GM12878 (cell line): ENCODE results near the gene RTN4R. TPM values are rescaled to one million over a fixed set of nuclear protein-coding genes. Genes with fewer than 3 reads are reported as not detected.

Experiments used
- ATAC-seq: fragments of 200-7000 bp; cut with Tn5 transposase; 3 replicates; pipeline ENCODE4 v1.9.1; 2020; ENCODE audit warnings: mild to moderate bottlenecking, moderate library complexity
- BruUV-seq: library from RNA; stranded (reverse); fragments of 400-500 nt; replicated peaks from 2 replicates; lab custom pipeline; 2021; lab: Mats Ljungman, UMichigan
- CTCF ChIA-PET: fragments of 300-600 bp; sonication (Branson Sonifier 250); formaldehyde crosslinking; extraction: SDS; loops from one replicate; lab custom pipeline; 2021; ENCODE audit warnings: inconsistent platforms; lab: Yijun Ruan, JAX
- POLR2A ChIA-PET: fragments of 350-600 bp; formaldehyde crosslinking; extraction: SDS; loops from one replicate; lab custom pipeline; 2021; ENCODE audit warnings: inconsistent platforms; lab: Charles Lee
- RAD21 ChIA-PET: fragments of 300-600 bp; sonication (Branson Sonifier 250); formaldehyde crosslinking; loops from one replicate; lab custom pipeline; 2023; ENCODE audit warnings: antibody characterized with exemption; ENCODE audit not compliant: unreplicated experiment; lab: Charles Lee
- SMC1A ChIA-PET: fragments of 300-600 bp; sonication (Branson Sonifier 250); formaldehyde crosslinking; loops from one replicate; lab custom pipeline; 2023; ENCODE audit not compliant: unreplicated experiment, uncharacterized antibody; lab: Charles Lee
- DNase-seq: peaks from one replicate; pipeline ENCODE4 v3.0.0-alpha.2; 2011; ENCODE audit warnings: low read depth, low spot score
- FAIRE-seq: peaks from 3 replicates; lab custom pipeline; 2011; peaks lifted over from hg19 to GRCh38; lab: Jason Lieb, UNC
- H2AFZ ChIP-seq: 2 replicates; pipeline ENCODE4 v1.6.0; 2011; ENCODE audit warnings: low read depth, low read length, control low read depth; ENCODE audit not compliant: control insufficient read depth
- H3K27ac ChIP-seq: 2 replicates; pipeline ENCODE4 v1.5.1; 2011; ENCODE audit warnings: control low read depth; ENCODE audit not compliant: control insufficient read depth, insufficient read depth
- H3K27me3 ChIP-seq, 2 experiments: replicated peaks in 1 of 2; 2 replicates each; pipeline versions ENCODE4 v1.6.0 to v1.6.1; 2011; ENCODE audit warnings: low read length in 1 of 2; ENCODE audit not compliant: control insufficient read depth in 2 of 2, insufficient read depth in 2 of 2
- H3K36me3 ChIP-seq, 2 experiments: 2 replicates each; pipeline ENCODE4 v1.5.1; 2011; ENCODE audit warnings: low read length in 1 of 2; ENCODE audit not compliant: control insufficient read depth in 2 of 2, insufficient read depth in 2 of 2
- H3K4me1 ChIP-seq: 2 replicates; pipeline ENCODE4 v1.6.1; 2011; ENCODE audit warnings: mild to moderate bottlenecking, low read length, moderate library complexity, mixed read lengths; ENCODE audit not compliant: control insufficient read depth, insufficient read depth
- H3K4me2 ChIP-seq: 2 replicates; pipeline ENCODE4 v1.6.0; 2011; ENCODE audit warnings: control low read depth; ENCODE audit not compliant: control insufficient read depth, insufficient read depth
- H3K4me3 ChIP-seq: fragments of 200-600 bp; sonication (generic); 2 replicates; pipeline ENCODE4 v1.5.1; 2016
- H3K79me2 ChIP-seq: 2 replicates; pipeline ENCODE4 v1.6.0; 2011; ENCODE audit warnings: low read length; ENCODE audit not compliant: control insufficient read depth, insufficient read depth
- H3K9ac ChIP-seq: 2 replicates; pipeline ENCODE4 v1.8.0; 2011; ENCODE audit warnings: low read length, control low read depth, mixed read lengths; ENCODE audit not compliant: control insufficient read depth, insufficient read depth
- H3K9me3 ChIP-seq: replicated peaks from 3 replicates; pipeline ENCODE4 v1.5.1; 2011; ENCODE audit warnings: mild to moderate bottlenecking, low read length; ENCODE audit not compliant: control insufficient read depth, insufficient read depth
- H4K20me1 ChIP-seq: 2 replicates; pipeline ENCODE4 v1.6.0; 2011; ENCODE audit not compliant: control insufficient read depth, insufficient read depth
- ATF7 ChIP-seq: fragments of 450-650 bp; IDR thresholded peaks from 2 replicates; pipeline ENCODE4 v1.6.1; 2016; ENCODE audit warnings: low read depth, mild to moderate bottlenecking
- CHD1 ChIP-seq: IDR thresholded peaks from 2 replicates; pipeline ENCODE4 v1.6.1; 2012; ENCODE audit warnings: low read depth, low read length, improper control_type of control experiment
- EED ChIP-seq: sonication (generic); IDR thresholded peaks from 2 replicates; pipeline ENCODE4 v1.6.1; 2016; ENCODE audit warnings: antibody characterized with exemption, low read depth
- FOS ChIP-seq: IDR thresholded peaks from 3 replicates; pipeline ENCODE4 v1.6.1; 2011; ENCODE audit warnings: borderline replicate concordance; ENCODE audit not compliant: insufficient read length; ENCODE audit errors: extremely low read depth
- FOXM1 ChIP-seq: IDR thresholded peaks from 2 replicates; pipeline ENCODE4 v1.6.1; 2012; ENCODE audit warnings: low read depth, mild to moderate bottlenecking, inconsistent platforms, low read length, moderate library complexity
- LARP7 ChIP-seq: fragments of 450-650 bp; IDR thresholded peaks from 2 replicates; pipeline ENCODE4 v1.6.1; 2017; ENCODE audit warnings: mild to moderate bottlenecking
- NFIC ChIP-seq: IDR thresholded peaks from 2 replicates; pipeline ENCODE4 v1.6.1; 2012; ENCODE audit warnings: low read depth, mild to moderate bottlenecking, inconsistent platforms, low read length, moderate library complexity
- NFXL1 ChIP-seq: fragments of 450-650 bp; IDR thresholded peaks from 2 replicates; pipeline ENCODE4 v1.6.1; 2017; ENCODE audit warnings: antibody characterized with exemption, mild to moderate bottlenecking, borderline replicate concordance
- NR2F1 ChIP-seq: fragments of 450-650 bp; conservative IDR thresholded peaks from 2 replicates; pipeline ENCODE4 v1.6.1; 2017; ENCODE audit warnings: mild to moderate bottlenecking
- RAD21 ChIP-seq: IDR thresholded peaks from 2 replicates; pipeline ENCODE4 v1.6.1; 2011; ENCODE audit warnings: mild to moderate bottlenecking, low read depth, low read length, moderate library complexity; ENCODE audit not compliant: insufficient read depth
- SMARCA5 ChIP-seq: fragments of 450-650 bp; IDR thresholded peaks from 2 replicates; pipeline ENCODE4 v1.6.1; 2017; ENCODE audit warnings: mild to moderate bottlenecking
- WRNIP1 ChIP-seq: IDR thresholded peaks from 2 replicates; pipeline ENCODE4 v1.6.1; 2011; ENCODE audit warnings: low read depth, low read length, improper control_type of control experiment, borderline replicate concordance
- YY1 ChIP-seq: IDR thresholded peaks from 2 replicates; pipeline ENCODE4 v1.6.1; 2011; ENCODE audit warnings: low read depth, mild to moderate bottlenecking, low read length
- ZNF24 ChIP-seq: fragments of 450-650 bp; IDR thresholded peaks from 2 replicates; pipeline ENCODE4 v1.6.1; 2017; ENCODE audit warnings: antibody characterized with exemption, mild to moderate bottlenecking
- ZNF384 ChIP-seq: IDR thresholded peaks from 2 replicates; pipeline ENCODE4 v1.6.1; 2012; ENCODE audit warnings: low read depth, mild to moderate bottlenecking, low read length, improper control_type of control experiment, borderline replicate concordance
- WGBS: methylation state at CpG from one replicate; pipeline ENCODE4 v1.1.6; 2016; ENCODE audit warnings: low lambda C conversion rate; ENCODE audit not compliant: insufficient replicate concordance, insufficient coverage; ENCODE audit errors: missing lambda C conversion rate; 5-methylcytosine and 5-hydroxymethylcytosine counted together
- in situ Hi-C: fragments of 300-500 bp; cut with MboI; formaldehyde crosslinking; loops from 9 replicates; pipeline ENCODE4 v1.14.3; 2018; ENCODE audit warnings: mixed read lengths
- intact Hi-C: fragments of 100-400 bp; cut with micrococcal nuclease; formaldehyde crosslinking; loops from one replicate; pipeline ENCODE4 v1.14.2; 2022; ENCODE audit not compliant: unreplicated experiment
- polyA plus RNA-seq, 11 experiments: library from polyadenylated mRNA; depleted of rRNA in 4 of 11; unstranded in 6 of 11; stranded (reverse) in 5 of 11; fragments of >200 nt; fragmentation: Nextera tagmentation in 4 of 11; fragmentation: Illumina TruSeq in 1 of 11; extraction: Ambion mirVana in 4 of 11; extraction: Trizol in 1 of 11; gene quantifications; 1 replicate in 1 of 11; 2 replicates in 10 of 11; pipeline versions ENCODE4 v1.2.1 to v1.2.3, GENCODE V29; 2011 to 2016; ENCODE audit warnings: inconsistent platforms in 2 of 11, missing spikeins in 2 of 11, low read depth in 1 of 11
- total RNA-seq, 4 experiments: library from RNA; depleted of rRNA in 3 of 4; stranded (reverse); fragments of >200 nt in 3 of 4; fragmentation: Illumina TruSeq in 1 of 4; extraction: Trizol in 1 of 4; gene quantifications; 2 replicates each; pipeline versions ENCODE4 v1.2.1 to v1.2.3, GENCODE V29; 2013 to 2021
- TF ChIP-seq, protein P1 (sequence below): IDR thresholded peaks from 2 replicates; pipeline ENCODE4 v1.6.1; 2012; ENCODE audit warnings: low read depth, low read length, improper control_type of control experiment
- TF ChIP-seq, protein P2 (sequence below): fragments of 450-650 bp; IDR thresholded peaks from 2 replicates; pipeline ENCODE4 v1.6.1; 2017; ENCODE audit warnings: antibody characterized with exemption, mild to moderate bottlenecking, moderate library complexity
- TF ChIP-seq, protein P3 (sequence below): fragments of 450-650 bp; IDR thresholded peaks from 2 replicates; pipeline ENCODE4 v1.6.1; 2018; ENCODE audit warnings: borderline replicate concordance, mild to moderate bottlenecking; ENCODE audit not compliant: partially characterized antibody

Gene RTN4R
- total and polyA plus RNA-seq, 10 of the 15 experiments (the other 5 are each of a cell fraction or from before 2014, with no cell fraction given) = 0.03 to 1.0 (median 0.60) TPM; not detected in 2

DNA sequence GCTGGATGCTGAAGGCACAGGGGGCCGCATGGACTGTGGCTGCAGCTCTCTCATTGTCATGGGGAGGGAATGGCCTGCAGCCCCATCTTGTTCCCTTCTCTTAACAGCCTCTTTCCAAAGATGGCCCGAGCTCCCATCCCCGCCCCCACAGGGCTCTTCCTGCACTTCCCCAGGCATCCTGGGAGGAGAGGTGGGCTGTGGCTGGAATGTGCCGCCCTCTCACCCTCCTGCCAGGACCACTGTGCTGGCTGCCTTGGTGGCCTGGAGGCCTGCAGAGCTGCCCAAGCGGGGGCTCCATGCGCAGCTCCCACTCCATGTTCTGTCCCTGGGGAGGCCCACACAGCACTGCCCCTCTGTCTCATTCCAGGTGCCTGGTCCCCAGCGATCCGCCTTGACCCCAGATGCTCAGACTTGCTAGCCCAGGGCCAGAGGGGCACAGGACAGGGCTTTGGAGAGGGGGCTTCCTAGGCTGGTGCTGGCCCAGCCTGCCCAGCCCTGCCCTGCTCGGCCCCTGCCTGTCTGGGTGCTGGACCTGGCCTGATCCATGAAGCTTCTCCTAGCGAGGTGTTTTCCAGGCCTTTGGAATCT, 56.6 kb downstream of the RTN4R start:
- TF ChIP-seq ATF7 (no peak), YY1 (no peak), NR2F1 (no peak), ZNF24 (no peak), CHD1 (no peak), WRNIP1 (no peak), SMARCA5 (no peak), EED (no peak), FOXM1 (no peak), NFIC (no peak), LARP7 (no peak), ZNF384 (no peak), RAD21 (no peak), NFXL1 (no peak), FOS (no peak)
- TF ChIP-seq, protein P1, sequence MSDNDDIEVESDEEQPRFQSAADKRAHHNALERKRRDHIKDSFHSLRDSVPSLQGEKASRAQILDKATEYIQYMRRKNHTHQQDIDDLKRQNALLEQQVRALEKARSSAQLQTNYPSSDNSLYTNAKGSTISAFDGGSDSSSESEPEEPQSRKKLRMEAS = no peak
- TF ChIP-seq, protein P2, sequence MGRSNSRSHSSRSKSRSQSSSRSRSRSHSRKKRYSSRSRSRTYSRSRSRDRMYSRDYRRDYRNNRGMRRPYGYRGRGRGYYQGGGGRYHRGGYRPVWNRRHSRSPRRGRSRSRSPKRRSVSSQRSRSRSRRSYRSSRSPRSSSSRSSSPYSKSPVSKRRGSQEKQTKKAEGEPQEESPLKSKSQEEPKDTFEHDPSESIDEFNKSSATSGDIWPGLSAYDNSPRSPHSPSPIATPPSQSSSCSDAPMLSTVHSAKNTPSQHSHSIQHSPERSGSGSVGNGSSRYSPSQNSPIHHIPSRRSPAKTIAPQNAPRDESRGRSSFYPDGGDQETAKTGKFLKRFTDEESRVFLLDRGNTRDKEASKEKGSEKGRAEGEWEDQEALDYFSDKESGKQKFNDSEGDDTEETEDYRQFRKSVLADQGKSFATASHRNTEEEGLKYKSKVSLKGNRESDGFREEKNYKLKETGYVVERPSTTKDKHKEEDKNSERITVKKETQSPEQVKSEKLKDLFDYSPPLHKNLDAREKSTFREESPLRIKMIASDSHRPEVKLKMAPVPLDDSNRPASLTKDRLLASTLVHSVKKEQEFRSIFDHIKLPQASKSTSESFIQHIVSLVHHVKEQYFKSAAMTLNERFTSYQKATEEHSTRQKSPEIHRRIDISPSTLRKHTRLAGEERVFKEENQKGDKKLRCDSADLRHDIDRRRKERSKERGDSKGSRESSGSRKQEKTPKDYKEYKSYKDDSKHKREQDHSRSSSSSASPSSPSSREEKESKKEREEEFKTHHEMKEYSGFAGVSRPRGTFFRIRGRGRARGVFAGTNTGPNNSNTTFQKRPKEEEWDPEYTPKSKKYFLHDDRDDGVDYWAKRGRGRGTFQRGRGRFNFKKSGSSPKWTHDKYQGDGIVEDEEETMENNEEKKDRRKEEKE = no peak
- TF ChIP-seq, protein P3, sequence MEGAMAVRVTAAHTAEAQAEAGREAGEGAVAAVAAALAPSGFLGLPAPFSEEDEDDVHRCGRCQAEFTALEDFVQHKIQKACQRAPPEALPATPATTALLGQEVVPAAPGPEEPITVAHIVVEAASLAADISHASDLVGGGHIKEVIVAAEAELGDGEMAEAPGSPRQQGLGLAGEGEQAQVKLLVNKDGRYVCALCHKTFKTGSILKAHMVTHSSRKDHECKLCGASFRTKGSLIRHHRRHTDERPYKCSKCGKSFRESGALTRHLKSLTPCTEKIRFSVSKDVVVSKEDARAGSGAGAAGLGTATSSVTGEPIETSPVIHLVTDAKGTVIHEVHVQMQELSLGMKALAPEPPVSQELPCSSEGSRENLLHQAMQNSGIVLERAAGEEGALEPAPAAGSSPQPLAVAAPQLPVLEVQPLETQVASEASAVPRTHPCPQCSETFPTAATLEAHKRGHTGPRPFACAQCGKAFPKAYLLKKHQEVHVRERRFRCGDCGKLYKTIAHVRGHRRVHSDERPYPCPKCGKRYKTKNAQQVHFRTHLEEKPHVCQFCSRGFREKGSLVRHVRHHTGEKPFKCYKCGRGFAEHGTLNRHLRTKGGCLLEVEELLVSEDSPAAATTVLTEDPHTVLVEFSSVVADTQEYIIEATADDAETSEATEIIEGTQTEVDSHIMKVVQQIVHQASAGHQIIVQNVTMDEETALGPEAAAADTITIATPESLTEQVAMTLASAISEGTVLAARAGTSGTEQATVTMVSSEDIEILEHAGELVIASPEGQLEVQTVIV = no peak
- BruUV-seq = no TSS peak
- in situ Hi-C loops (no loop called here), intact Hi-C loops (no loop called here)
- DNase-seq (no peak), ATAC-seq (no peak), FAIRE-seq (no peak)
- 56% methylated on average over 10 of the region's 10 CpGs for WGBS
- Histone ChIP-seq H3K27me3 (no peaks in the 10 kb centered on the region; a peak in 2 of 4 replicates), H3K36me3 (no peaks in the 10 kb centered on the region), H3K4me1 (no peaks in the 10 kb centered on the region), H3K4me2 (no peak overlapping the region), H2AFZ (no peak overlapping the region), H3K9me3 (no peaks in the 10 kb centered on the region), H3K27ac (no peak overlapping the region), H3K4me3 (no peak overlapping the region), H4K20me1 (no peaks in the 10 kb centered on the region), H3K79me2 (peaks cover 5% of the 10 kb centered on the region), H3K9ac (no peak overlapping the region)
- ChIA-PET RAD21 (no interaction called here), POLR2A (interaction anchor here (0.6 kb wide), 1 partner anchor 347 kb away, joined by 6 read pairs; no protein-coding TSS in a partner anchor), SMC1A (no interaction called here), CTCF (interaction anchor here (0.7 to 1.4 kb wide), 3 partner anchors 28 to 54 kb away, joined by 3 read pairs; no protein-coding TSS in a partner anchor)
